ENCODE data around the gene ZBTB9. TPM values are rescaled to one million over a fixed set of nuclear protein-coding genes. Genes with fewer than 3 reads are reported as not detected.

ZBTB9 gene
- total RNA-seq, 2 donors from 2014 or later, result 18.0 to 20.6 TPM

DNA sequence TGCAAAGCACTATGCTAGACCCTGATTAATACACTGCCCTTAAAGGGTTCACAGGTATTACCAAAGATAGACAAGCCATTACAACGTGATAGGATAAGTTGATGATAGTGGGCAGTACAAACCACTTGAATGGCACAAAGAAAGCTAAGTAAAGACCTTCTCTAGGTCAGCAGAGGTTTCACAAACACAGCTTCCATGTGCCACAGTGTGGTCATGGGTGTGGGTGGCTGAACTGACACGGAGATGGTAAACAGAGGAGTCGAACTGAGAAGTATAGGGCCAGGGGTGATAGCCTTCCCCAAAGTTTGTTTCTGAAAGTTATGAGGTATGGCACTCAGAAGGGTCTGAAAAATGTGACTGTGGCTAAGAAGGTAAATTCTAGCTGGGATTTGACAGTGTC lies 4.3 kb downstream of the ZBTB9 start:
- H3K9me3 Mint-ChIP-seq, result no peaks in the 10 kb centered on the region
- peaks cover 20% of the 10 kb centered on the region for H3K27me3 Mint-ChIP-seq (ENCODE audit: insufficient read depth)
- DNase-seq, result no peak
- 78 to 85% methylated on average over 2 to 3 of the region's 3 CpGs for WGBS, 2 experiments (ENCODE audit: insufficient coverage in 1 of 2, insufficient read length in 1 of 2)
- no peak overlapping the region for H3K27ac Mint-ChIP-seq
- no peaks in the 10 kb centered on the region for H3K9me3 ChIP-seq (ENCODE audit: control insufficient read depth, low read length)
- TF ChIP-seq, protein P1, sequence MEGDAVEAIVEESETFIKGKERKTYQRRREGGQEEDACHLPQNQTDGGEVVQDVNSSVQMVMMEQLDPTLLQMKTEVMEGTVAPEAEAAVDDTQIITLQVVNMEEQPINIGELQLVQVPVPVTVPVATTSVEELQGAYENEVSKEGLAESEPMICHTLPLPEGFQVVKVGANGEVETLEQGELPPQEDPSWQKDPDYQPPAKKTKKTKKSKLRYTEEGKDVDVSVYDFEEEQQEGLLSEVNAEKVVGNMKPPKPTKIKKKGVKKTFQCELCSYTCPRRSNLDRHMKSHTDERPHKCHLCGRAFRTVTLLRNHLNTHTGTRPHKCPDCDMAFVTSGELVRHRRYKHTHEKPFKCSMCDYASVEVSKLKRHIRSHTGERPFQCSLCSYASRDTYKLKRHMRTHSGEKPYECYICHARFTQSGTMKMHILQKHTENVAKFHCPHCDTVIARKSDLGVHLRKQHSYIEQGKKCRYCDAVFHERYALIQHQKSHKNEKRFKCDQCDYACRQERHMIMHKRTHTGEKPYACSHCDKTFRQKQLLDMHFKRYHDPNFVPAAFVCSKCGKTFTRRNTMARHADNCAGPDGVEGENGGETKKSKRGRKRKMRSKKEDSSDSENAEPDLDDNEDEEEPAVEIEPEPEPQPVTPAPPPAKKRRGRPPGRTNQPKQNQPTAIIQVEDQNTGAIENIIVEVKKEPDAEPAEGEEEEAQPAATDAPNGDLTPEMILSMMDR (conservative IDR thresholded peaks at IDR 0.05), result no peak
- H3K9ac ChIP-seq (ENCODE audit: extremely low read depth, low read length, poor library complexity, severe bottlenecking), result no peak overlapping the region
- no peaks in the 10 kb centered on the region for H3K27me3 ChIP-seq (ENCODE audit: control insufficient read depth, insufficient read depth, low read length, poor library complexity, severe bottlenecking)
- no peak overlapping the region for H3K27ac ChIP-seq (ENCODE audit: low read depth, low read length)
- peaks cover 23% of the 10 kb centered on the region for H3K36me3 Mint-ChIP-seq (ENCODE audit: low read depth)
- no peak overlapping the region for H3K4me3 Mint-ChIP-seq
- no peaks in the 10 kb centered on the region for H3K4me1 ChIP-seq (ENCODE audit: control insufficient read depth, insufficient read depth, low read length)
- H3K4me1 Mint-ChIP-seq, result peaks cover 8% of the 10 kb centered on the region
- no peak overlapping the region for H3K4me3 ChIP-seq (ENCODE audit: low read length)
- peaks cover 23% of the 10 kb centered on the region for H3K36me3 ChIP-seq (ENCODE audit: control insufficient read depth, insufficient read depth, low read length)

DNA sequence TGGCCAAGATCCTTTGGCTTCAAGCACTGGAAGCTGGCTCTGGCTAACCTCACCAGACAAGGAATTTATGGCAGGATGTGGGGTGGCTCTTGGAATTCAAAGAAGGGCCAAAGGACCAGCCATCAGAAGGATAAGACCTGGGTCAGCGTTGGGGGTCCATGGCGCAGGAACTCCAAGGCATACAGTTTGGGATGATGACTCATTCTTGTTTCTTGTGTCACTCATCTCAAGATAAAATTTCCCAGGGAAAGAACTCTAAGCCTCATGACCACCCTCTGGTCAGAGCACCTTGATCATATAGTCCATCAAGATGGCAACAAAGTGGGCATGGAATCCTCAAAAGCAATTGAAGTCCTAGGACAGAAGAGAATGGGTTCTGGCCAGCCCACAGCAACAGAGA lies 4.8 kb downstream of the ZBTB9 start:
- no peak for DNase-seq
- Histone ChIP-seq H3K4me3 (ENCODE audit: low read length) (no peak overlapping the region), H3K4me1 (ENCODE audit: control insufficient read depth, insufficient read depth, low read length) (no peaks in the 10 kb centered on the region), H3K9me3 (ENCODE audit: control insufficient read depth, low read length) (no peaks in the 10 kb centered on the region), H3K36me3 (ENCODE audit: control insufficient read depth, insufficient read depth, low read length) (peaks cover 23% of the 10 kb centered on the region), H3K27me3 (ENCODE audit: control insufficient read depth, insufficient read depth, low read length, poor library complexity, severe bottlenecking) (no peaks in the 10 kb centered on the region), H3K9ac (ENCODE audit: extremely low read depth, low read length, poor library complexity, severe bottlenecking) (no peak overlapping the region), H3K27ac (ENCODE audit: low read depth, low read length) (no peak overlapping the region)
- H3K4me3 Mint-ChIP-seq, result no peak overlapping the region
- H3K9me3 Mint-ChIP-seq, result no peaks in the 10 kb centered on the region
- H3K4me1 Mint-ChIP-seq, result peaks cover 7% of the 10 kb centered on the region
- H3K27me3 Mint-ChIP-seq (ENCODE audit: insufficient read depth), result peaks cover 21% of the 10 kb centered on the region
- 94% methylated on average over 2 of the region's 2 CpGs; no CpG with 5 or more reads in 1 of the 2 experiments for WGBS, 2 experiments (ENCODE audit: insufficient coverage in 1 of 2, insufficient read length in 1 of 2)
- TF ChIP-seq, protein P1 (conservative IDR thresholded peaks at IDR 0.05), result no peak
- no peak overlapping the region for H3K27ac Mint-ChIP-seq
- H3K36me3 Mint-ChIP-seq (ENCODE audit: low read depth), result peaks cover 23% of the 10 kb centered on the region

DNA sequence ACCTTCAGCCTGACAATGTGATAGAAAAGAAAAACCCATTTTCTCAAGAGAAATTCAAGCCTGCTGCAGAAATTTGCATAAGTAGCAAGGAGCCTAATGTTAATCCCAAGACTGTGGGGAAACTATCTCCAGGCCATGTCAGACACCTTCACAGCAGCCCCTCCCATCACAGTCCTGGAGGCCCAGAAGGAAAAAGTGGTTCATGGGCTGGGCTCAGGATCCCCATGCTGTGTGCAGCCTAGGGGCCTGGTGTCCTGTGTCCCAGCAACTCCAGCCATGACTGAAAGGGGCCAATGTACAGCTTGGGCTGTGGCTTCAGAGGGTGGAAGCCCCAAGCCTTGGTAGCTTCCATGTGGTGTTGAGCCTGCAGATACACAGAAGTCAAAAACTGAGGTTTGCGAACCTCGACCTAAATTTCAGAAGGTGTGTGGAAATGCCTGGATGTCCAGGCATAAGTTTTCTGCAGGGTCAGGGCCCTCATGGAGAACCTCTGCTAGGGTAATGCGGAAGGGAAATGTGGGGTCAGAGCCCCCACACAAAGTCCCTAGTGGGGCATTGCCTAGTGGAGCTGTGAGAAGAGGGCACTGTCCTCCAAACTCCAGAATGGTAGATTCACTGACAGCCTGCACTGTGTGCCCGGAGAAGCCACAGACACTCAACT lies 11.8 kb downstream of the ZBTB9 start:
- WGBS, 2 experiments (ENCODE audit: insufficient coverage in 1 of 2, insufficient read length in 1 of 2), result 93 to 94% methylated on average over 4 of the region's 4 CpGs
- Histone ChIP-seq H3K27me3 (ENCODE audit: control insufficient read depth, insufficient read depth, low read length, poor library complexity, severe bottlenecking) (no peaks in the 10 kb centered on the region), H3K27ac (ENCODE audit: low read depth, low read length) (no peak overlapping the region), H3K9ac (ENCODE audit: extremely low read depth, low read length, poor library complexity, severe bottlenecking) (no peak overlapping the region), H3K4me1 (ENCODE audit: control insufficient read depth, insufficient read depth, low read length) (no peaks in the 10 kb centered on the region), H3K36me3 (ENCODE audit: control insufficient read depth, insufficient read depth, low read length) (no peaks in the 10 kb centered on the region), H3K4me3 (ENCODE audit: low read length) (no peak overlapping the region), H3K9me3 (ENCODE audit: control insufficient read depth, low read length) (peaks cover 18% of the 10 kb centered on the region)
- Mint-ChIP-seq H3K27me3 (ENCODE audit: insufficient read depth) (peaks cover 15% of the 10 kb centered on the region), H3K27ac (no peak overlapping the region), H3K9me3 (peaks cover 23% of the 10 kb centered on the region), H3K36me3 (ENCODE audit: low read depth) (no peaks in the 10 kb centered on the region), H3K4me1 (peaks cover 4% of the 10 kb centered on the region), H3K4me3 (no peak overlapping the region)
- no peak for DNase-seq
- TF ChIP-seq, protein P1 (conservative IDR thresholded peaks at IDR 0.05), result no peak

Measured in endodermal cell (in vitro differentiated cells).